ENCODE measurements around the gene RARRES1. TPM values are rescaled to one million over a fixed set of nuclear protein-coding genes. Genes with fewer than 3 reads are reported as not detected.
"Not testable (repeated sequence)": the region's sequence is repeated elsewhere in the genome, so short reads cannot be mapped to it uniquely, and the experiment has no call there.

Gene RARRES1
- total RNA-seq, 2 experiments from 2014 or later = not detected

DNA sequence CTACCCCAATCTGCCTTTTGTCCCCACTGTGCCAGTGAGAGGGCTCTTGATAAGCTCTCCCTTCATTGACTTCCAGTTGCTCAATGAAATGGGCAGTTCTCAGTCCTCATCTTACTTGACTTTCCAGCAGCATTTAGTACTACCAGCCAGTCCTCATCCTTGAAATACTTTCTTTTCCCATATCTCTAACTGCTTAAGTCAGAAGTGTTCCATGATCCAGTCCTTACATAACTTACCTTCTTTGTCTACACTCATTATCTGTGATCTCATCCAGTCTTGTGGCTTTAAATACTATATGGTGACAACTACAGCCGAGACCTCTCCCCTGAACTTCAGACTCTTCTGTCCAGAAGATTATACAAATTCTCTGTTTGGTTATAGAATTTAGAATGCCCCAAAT is 28.7 kb downstream of the RARRES1 start:
- POLR2A ChIA-PET = no interaction called here
- CTCF ChIA-PET = interaction anchor here (0.6 to 0.7 kb wide), 2 partner anchors 24 to 1388 kb away, joined by 4 to 5 read pairs; no protein-coding TSS in a partner anchor

- ChIA-PET POLR2A (no interaction called here), CTCF (no interaction called here)
Measured at GRCh38 chr3:158702815-158703481, 29.3 kb downstream of the RARRES1 start.

GRCh38 chr3:158701420-158702065 is 30.7 kb downstream of the RARRES1 start:
- ChIA-PET POLR2A (no interaction called here), CTCF (interaction anchor here (0.9 kb wide), 1 partner anchor 22 kb away, joined by 3 read pairs; no protein-coding TSS in a partner anchor)

DNA sequence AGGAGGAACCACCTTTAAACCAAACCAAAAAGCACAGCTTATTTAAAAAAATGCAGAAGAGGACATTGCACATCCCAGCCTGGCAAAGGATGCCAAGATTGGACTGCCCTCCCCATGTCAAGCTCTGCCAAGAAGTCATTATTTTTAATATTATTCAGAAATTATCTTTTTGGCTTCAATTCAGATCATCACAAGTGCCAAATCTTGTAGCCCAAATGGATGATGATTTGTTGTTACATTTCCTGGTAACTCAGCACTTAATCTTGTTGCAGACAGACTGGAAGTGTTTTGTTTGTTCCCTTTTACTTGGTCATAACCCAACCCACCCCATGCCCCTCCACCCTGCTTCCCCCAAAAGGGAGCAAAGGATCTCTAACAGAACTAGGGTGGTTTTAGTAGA is 31.7 kb downstream of the RARRES1 start:
- POLR2A ChIA-PET = no interaction called here
- CTCF ChIA-PET = no interaction called here

- POLR2A ChIA-PET = no interaction called here
Measured at GRCh38 chr3:158696618-158697017, 35.6 kb downstream of the RARRES1 start.

DNA sequence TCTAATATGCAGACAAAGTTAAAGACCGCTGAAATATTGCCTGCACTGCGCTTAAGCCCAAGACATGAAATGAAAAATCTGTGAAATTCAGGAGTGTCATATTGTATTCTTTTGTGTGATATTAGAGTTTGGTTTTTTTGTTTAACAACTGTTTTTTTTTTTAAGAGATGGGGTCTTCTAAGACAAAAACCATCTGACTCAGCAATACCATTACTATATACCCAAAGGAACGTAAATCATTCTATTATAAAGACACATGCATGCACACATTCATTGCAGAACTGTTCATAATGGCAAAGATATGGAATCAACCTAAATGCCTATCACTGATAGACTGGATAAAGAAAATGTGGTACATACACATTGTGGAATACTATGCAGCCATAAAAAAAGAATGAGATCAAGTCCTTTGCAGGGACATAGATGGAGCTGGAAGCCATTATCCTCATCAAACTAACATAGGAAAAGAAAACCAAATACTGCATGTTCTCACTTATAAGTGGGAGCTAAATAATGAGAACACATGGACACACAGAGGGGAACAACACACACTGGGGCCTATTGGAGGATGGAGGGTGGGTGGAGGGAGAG is 38.3 kb downstream of the RARRES1 start:
- POLR2A ChIA-PET, CTCF ChIA-PET: not testable (repeated sequence)

More at GRCh38 chr3:158696618-158697017, 35.6 kb downstream of the RARRES1 start:
- CTCF ChIA-PET = interaction anchor here (1.1 kb wide), 1 partner anchor 26 kb away, joined by 3 read pairs; no protein-coding TSS in a partner anchor

DNA sequence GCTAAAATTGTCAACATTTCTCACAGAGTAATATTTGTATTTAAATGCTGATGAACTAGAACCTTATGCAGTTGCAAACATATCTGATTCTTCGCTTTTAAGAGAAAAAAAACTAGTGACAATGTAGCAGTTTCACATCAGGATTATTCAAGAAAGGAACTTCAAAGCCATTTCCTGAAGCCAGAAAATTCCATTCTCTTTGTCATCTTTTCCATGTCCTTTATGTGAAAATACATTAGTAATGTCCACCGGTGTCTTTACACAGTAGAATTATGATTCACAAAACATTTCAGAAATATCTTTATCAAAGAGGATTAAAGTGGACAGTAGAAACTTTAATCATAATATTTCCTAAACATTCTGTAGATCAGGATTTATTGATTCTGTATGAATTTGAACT is 47.1 kb downstream of the RARRES1 start:
- ChIA-PET CTCF (no interaction called here), POLR2A (no interaction called here)

DNA sequence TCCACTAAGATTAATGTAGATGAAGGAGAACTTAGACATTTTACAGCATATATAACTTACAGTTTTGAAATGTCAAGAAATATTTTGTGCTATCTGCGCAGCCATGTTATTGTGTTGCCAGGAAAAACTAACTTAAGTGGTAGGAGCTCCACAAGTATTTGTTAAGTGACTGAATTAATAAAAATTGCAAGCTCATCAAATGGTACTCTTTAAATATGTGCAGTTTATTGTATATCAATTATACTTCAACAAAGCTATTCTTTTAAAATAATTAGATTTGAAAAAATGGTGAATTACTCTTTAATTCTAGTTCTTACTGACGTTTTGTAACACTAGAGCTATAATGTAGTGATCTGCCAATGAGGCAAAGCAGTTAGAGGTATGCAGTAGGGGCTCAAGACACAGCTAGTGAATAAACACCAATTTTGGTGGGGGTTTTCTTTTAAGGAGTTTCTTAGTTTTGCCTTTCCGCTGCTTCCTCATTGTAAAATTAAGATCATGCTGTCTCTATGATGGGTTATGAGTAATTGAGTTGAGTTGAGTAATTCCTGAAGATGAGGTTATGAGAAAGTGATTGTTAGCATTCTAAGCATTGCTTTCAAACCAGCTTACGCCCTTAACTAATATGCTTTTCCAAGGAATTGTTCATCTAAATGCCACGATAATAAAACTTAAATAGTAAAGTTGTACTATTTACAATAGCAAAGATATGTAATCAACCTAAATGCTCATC is 48.9 kb downstream of the RARRES1 start:
- CTCF ChIA-PET = interaction anchor here (0.5 kb wide), 1 partner anchor 38 kb away, joined by 4 read pairs; no protein-coding TSS in a partner anchor
- POLR2A ChIA-PET = no interaction called here

DNA sequence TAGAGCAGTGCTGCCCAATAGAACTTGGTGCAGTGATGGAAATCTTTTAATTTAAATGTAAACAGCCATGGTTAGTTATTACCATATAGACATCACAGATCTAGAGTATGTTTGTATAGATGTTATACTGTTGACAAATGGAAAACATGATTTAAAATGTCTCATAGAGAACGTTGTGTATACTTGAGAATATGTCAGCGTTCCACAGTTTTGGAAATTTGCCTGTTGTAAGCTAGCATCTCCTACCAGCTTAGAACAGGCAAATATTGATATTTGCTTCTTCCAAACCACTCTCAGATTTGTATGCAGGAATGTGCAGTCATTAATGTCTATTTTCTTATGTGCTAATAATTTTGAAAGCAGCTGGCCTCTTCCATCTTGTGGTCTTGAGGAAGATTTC is 51.4 kb downstream of the RARRES1 start:
- POLR2A ChIA-PET = no interaction called here
- CTCF ChIA-PET = no interaction called here

- ChIA-PET CTCF (interaction anchor here (0.7 to 1.2 kb wide), 2 partner anchors 77 to 112 kb away, joined by 3 to 4 read pairs; no protein-coding TSS in a partner anchor), POLR2A (no interaction called here)
Measured at GRCh38 chr3:158679547-158680000, 52.7 kb downstream of the RARRES1 start.

DNA sequence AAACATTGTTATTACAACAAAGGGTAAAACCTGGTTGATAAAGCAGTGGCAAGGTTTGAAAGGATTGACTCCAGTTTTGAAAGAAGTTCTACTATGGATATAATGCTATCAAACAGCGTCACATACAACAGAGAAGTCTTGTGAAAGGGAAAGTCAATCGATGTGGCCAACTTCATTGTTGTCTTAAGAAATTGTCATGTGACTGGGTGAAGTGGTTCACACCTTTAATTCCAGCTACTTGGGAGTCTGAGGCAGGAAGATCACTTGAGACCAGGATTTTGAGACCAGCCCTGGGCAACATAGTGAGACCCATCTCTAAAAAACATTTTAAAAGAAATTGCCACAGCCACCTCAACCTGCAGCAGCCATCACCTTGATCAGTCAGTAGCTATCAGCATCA is 53.6 kb downstream of the RARRES1 start:
- POLR2A ChIA-PET = no interaction called here
- CTCF ChIA-PET = interaction anchor here (1.2 kb wide), 1 partner anchor 113 kb away, joined by 3 read pairs; no protein-coding TSS in a partner anchor

DNA sequence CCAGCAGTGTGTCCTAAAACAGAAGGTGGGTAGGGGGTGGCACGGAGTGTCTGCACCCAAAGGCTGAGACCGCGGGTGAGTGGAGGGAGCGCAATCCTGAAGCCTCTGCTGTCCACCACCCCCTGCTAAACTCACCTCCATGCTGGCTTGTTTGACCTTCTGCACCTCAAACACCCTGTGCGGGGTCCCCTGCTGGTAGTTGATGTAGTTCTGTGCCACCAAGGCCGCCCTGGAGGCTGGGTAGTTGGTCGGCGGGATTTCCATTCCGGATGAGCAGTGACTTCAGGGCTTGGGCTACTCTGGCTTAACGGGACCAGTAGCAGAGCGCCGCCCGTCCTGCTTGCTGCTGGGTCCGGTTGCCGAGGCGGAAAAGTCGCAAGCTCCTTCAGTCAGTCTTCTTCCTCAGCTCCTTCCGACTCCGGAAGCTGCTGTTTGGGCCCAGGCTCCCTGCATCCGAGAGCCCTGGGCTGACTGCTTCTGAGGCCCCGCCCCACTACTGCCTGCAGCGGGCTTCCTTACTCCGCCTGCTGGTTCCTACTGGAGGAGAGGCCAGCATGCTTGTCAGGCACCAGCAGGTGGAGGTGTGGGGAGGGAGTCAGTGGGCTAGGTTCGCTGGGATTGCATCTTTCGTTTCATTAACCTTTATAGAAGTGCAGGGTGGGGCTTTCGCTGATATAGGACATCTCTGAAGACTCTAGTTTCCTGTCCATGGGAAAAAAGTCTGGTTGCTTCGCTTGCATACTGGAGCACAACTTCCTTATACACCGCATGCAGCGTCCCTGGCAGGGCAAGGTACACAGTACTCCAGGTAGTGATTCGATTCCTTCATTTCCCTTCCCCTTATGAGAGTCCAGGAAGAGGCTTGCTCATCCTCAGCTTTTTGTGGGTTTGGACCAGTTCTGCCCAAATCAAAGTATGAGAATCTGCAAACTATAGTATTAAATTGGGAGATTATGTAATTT is 59.8 kb downstream of the RARRES1 start, which contains the start of gene LXN:
Gene LXN (minus strand): TSS at position 434 of the 962 bp plus-strand sequence. CDS start 170 bp downstream, at position 264.
- POLR2A ChIA-PET = no interaction called here
- CTCF ChIA-PET = interaction anchor here (0.6 to 2.8 kb wide), 3 partner anchors 13 to 39 kb away, joined by 3 to 9 read pairs (median 4); no protein-coding TSS in a partner anchor

- ChIA-PET POLR2A (no interaction called here), CTCF (interaction anchor here (0.6 to 2.8 kb wide), 3 partner anchors 13 to 40 kb away, joined by 3 to 9 read pairs (median 4); no protein-coding TSS in a partner anchor)
Measured at GRCh38 chr3:158671821-158672214, 60.4 kb downstream of the RARRES1 start.

- ChIA-PET POLR2A (no interaction called here), CTCF (interaction anchor here (1.2 kb wide), 1 partner anchor 9 kb away, joined by 3 read pairs; no protein-coding TSS in a partner anchor)
Measured at GRCh38 chr3:158668506-158668905, 63.8 kb downstream of the RARRES1 start.

DNA sequence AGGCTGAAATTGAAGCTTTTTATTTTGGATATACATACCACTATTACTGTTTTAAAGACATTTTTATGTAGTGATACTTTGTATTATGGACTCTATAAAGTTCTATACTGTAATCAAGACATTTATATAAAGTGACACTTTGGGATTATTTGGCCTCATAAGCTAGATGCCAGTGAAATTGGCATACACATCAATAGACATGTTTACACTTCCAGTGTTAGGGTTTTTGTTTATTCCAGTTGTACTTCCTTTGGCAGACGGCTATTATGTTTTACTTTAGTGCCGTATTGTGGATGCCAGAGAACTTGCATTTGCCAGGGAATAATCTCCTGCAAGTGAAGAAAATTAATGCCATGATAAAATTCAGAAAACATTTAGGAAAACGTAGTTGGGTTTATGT is 65.8 kb downstream of the RARRES1 start:
- ChIA-PET CTCF (no interaction called here), POLR2A (no interaction called here)

- ChIA-PET POLR2A (interaction anchor here (1.3 kb wide), 1 partner anchor 19 kb away, joined by 3 read pairs; the partner anchor contains the start of gene GFM1), CTCF (no interaction called here)
Measured at GRCh38 chr3:158663832-158664231, 68.4 kb downstream of the RARRES1 start.

- ChIA-PET POLR2A (no interaction called here), CTCF (no interaction called here)
Measured at GRCh38 chr3:158663246-158663645, 69.0 kb downstream of the RARRES1 start.

DNA sequence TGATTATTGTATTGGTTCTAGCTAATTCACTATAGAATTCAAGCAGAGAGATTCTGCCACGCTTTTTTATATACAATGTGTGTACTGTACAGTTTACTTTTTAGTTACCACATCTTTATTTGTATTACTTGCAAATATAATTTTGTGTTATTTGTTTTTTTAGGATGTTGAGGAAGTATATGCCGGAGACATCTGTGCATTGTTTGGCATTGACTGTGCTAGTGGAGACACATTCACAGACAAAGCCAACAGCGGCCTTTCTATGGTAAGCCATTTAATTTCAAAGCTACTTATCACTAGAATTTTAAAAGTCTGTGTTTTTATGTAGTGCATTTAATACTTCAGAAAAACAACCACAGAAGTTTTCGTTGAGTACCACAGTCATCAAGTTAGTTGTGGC is 71.5 kb downstream of the RARRES1 start:
- CTCF ChIA-PET = interaction anchor here (0.9 to 1.3 kb wide), 4 partner anchors 16 to 129 kb away, joined by 3 to 5 read pairs (median 3); partner anchors contain the start of gene GFM1
- POLR2A ChIA-PET = interaction anchor here (0.6 kb wide), 1 partner anchor 100 kb away, joined by 3 read pairs; no protein-coding TSS in a partner anchor

All from activated CD8-positive, alpha-beta memory T cell treated with anti-CD3 and anti-CD28 coated beads for 36 hours (primary cell).